NCI-H2081 (cell line): Measurements from ENCODE around the gene LTBR.

ENCODE experiments used
- DNase-seq, 2 experiments: peaks; one replicate each; lab custom pipeline; 2025; lab: John Stamatoyannopoulos, UW

LTBR gene

GRCh38 chr12:6368906-6369525 is 14.9 kb upstream of the LTBR start:
- DNase-seq, result peak; percentile 70 to 72

GRCh38 chr12:6369916-6370575 is 13.9 kb upstream of the LTBR start:
- no peak for DNase-seq

- no peak for DNase-seq
Observed at GRCh38 chr12:6370576-6370935, 13.4 kb upstream of the LTBR start.

- DNase-seq, result peak; percentile 93 to 99
Observed at GRCh38 chr12:6370994-6371754, 12.8 kb upstream of the LTBR start.

- peak; percentile 71 to 84 for DNase-seq
Observed at GRCh38 chr12:6372403-6373003, 11.5 kb upstream of the LTBR start.

GRCh38 chr12:6373022-6373787 is 10.8 kb upstream of the LTBR start:
- peak; percentile 79 to 94 for DNase-seq

- DNase-seq, result peak in 1 of 2 experiments; percentile 54
Observed at GRCh38 chr12:6374028-6374785, 9.8 kb upstream of the LTBR start.

- no peak for DNase-seq
Observed at GRCh38 chr12:6374786-6375160, 9.2 kb upstream of the LTBR start.

- peak; percentile 80 to 90 for DNase-seq
Observed at GRCh38 chr12:6375269-6376078, 8.5 kb upstream of the LTBR start, which contains the start of gene SCNN1A. TSS of gene SCNN1A (minus strand) at chr12:6375563. CDS start at chr12:6374783, 780 bp downstream.

GRCh38 chr12:6376079-6376869 is 7.7 kb upstream of the LTBR start:
- DNase-seq, result no peak

- no peak for DNase-seq
Observed at GRCh38 chr12:6376870-6377666, 6.9 kb upstream of the LTBR start.

- DNase-seq, result no peak
Observed at GRCh38 chr12:6377667-6377994, 6.3 kb upstream of the LTBR start.

GRCh38 chr12:6378709-6379472 is 5.1 kb upstream of the LTBR start:
- no peak for DNase-seq

GRCh38 chr12:6380141-6381121 is 3.5 kb upstream of the LTBR start:
- no peak for DNase-seq

- DNase-seq, result no peak
Observed at GRCh38 chr12:6382371-6382770, 1.6 kb upstream of the LTBR start.

- DNase-seq, result no peak
Observed at GRCh38 chr12:6382982-6383381, 980 bp upstream of the LTBR start.
